Measurements from ENCODE around the gene TSPAN19.
"Not testable (repeated sequence)": the region's sequence is repeated elsewhere in the genome, so short reads cannot be mapped to it uniquely, and the experiment has no call there.

TSPAN19 gene

DNA sequence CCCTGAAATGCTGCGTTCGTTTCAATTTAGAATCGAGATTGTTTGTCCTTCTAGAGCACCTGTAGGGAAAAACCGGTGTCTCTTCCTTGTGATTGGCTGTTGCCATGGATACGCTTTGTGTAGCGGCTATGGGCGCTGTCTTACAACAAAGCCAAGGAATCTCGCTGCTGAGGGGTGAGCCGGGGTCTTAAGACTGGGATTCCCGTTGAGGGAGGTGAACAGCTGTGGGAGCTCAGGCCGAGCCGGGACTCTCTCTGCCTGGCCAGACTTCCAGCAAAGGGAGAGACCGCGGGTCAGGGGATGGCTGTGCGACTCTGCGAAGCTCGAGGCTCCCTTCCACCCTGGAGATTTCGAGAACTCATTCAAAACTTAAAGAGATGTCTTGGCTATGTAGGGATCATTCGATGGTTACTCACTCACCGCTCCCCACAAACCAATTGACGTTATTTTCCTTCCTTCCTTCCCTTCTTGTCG, at the start of gene TSPAN19, which contains the start of gene LRRIQ1:
TSS of gene TSPAN19 (minus strand) at position 44 of the 474 bp plus-strand sequence. CDS start 6,331 bp downstream, outside the sequence.
TSS of gene LRRIQ1 (plus strand) at position 118 of the 474 bp plus-strand sequence. CDS start 1,826 bp downstream, outside the sequence.
- DNase-seq, result no peak

DNA sequence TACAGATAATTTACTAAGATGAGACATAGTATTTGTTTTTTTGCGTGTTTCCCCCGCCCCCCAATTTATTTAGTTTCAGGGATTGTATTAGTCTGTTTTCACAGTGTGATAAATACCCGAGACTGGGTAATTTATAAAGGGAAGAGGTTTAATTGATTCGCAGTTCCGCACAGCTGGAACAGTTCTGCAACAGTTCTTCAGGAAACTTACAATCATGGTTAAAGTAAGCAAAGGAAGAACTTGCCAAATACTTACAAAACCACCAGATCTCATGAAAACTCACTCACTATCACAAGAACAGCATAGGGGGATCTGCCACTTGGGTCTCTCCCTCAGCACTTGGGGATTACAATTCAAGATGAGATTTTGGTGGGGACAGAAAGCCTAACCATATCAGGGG, 49.0 kb upstream of the TSPAN19 start:
- DNase-seq, result no peak

DNA sequence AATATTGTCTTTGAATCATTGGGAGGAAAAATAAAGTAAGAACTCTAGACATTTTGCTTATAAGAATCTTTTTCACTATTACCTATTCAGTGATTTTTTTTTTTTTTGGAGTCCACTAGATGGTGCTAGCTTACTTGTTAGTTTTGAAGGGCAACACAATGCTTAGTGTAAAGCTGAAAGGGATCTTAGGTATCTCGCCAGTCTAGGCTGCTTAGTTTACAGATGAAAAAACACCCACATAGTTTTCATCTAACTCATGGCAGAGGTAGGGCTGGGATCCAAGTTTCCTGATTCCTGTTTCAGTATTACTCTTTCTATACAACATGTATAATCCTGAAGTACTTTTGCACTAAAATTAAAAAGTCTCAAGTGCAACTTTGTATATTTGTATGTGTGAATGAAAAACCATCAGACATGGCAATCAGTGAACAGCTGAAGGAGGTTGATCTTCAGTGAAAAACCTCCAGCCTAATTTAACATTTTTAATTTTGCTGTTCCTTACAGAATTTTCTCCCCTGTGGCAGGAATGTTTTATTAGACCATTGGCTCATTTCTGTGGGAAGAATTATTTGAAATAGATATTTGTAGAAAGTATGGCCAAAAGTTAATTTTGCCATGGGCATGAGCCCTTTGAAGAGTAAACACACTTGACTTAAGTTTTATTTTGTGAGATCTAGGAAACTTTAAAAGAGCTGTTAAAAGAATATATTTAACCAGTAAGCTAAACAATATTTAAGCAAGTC, 40.8 kb upstream of the TSPAN19 start:
- no peak for DNase-seq

DNA sequence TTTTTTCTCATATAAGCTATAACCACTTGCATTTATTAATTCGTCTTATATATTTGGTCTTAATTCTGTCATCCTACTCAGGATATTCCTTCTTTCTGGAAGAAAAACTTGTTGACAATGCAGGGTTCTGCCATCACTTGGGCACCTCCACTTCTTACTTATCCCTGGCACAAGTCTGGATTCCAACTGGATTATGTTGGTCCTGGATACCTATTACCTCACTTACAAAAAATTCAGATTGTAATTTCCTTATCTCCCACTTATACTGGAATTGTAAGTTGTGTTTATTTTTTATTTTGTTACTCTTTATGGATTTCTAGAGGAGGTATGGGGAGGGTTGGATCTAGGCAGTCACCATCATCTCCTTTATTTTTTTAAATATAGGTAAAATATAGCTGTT, 36.7 kb upstream of the TSPAN19 start:
- DNase-seq, result no peak

DNA sequence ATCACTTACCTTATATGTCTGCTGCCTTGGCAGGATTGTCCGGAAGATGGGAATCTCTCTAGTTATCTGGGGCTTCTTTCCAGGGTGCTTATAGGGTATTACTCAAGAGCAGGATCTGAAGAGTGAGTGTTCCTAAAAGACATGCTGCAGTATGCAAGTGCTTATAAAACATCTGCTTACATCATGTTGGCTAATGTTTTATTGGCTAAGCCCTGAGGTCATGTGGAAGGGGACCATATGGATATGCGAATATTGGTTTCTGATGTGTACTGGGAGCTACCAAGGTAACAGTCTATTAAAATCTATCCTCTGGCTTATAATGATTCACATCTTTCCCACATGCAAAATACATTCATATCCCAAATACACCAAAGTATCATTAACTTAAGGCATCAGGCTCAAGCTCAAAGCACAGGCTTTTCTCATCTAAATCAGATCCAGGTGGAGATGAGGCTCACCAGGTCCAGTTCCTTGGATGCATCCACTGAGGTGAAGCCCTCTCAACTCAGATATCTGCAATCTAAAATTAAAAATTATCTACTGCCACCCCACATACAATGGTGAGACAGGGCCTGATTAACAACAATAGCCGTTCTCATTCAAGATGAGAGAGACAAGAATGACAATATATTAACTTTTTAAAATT, 29.9 kb upstream of the TSPAN19 start:
- no peak for DNase-seq

DNA sequence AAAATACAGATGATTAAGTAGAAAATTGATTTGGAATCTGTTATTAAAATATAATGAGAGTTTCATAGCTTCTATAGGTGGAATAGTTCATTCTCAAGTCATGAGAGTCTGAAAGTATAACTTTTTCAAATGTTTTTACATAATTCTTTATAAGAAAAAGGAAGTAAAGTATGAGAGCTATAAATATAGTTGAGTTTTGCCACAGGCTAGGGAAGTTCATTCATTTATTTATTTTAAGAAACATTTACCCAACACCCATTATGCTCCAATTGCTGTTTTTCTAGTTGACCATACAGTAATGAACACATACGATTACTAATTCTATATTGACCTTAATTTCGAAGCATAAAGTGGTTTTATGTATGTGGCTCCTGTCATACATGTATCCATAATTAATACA, 24.8 kb upstream of the TSPAN19 start:
- no peak for DNase-seq

DNA sequence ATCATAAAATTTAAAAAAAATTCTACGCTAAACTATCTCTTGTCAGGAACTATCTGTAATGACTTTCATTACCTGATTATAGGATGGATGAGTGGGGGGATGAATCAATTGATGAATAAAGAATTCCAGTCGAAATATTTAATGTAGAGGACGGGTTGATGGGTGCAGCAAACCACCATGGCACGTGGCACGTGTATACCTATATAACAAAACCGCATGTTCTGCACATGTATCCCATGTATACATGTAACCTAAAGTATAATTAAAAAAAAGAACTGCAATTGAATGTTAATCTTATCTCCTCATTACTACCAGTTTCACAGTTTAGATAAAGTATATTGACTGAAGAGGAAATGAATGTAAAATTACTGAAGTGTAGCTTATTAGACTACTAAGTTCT, 23.5 kb upstream of the TSPAN19 start:
- DNase-seq, result no peak

DNA sequence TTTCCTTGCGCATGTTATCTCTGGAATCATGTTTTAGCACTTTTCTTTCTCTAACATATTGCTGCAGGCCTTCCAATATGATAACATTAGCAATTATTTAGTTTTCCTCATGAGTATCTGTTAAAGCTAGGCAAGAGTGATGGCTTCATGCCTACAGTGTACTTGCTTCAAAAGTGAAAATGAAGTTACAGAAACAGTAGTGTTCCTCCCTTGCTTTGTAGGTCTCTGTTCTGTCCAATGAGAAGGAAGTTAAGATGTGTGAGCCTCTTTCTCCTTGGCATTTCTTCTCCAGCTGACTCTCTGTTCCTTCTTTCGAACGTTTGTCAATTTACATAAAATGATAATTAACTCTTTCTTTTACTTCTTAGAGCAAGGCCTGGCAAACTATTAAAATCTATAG, 22.3 kb upstream of the TSPAN19 start:
- no peak for DNase-seq

DNA sequence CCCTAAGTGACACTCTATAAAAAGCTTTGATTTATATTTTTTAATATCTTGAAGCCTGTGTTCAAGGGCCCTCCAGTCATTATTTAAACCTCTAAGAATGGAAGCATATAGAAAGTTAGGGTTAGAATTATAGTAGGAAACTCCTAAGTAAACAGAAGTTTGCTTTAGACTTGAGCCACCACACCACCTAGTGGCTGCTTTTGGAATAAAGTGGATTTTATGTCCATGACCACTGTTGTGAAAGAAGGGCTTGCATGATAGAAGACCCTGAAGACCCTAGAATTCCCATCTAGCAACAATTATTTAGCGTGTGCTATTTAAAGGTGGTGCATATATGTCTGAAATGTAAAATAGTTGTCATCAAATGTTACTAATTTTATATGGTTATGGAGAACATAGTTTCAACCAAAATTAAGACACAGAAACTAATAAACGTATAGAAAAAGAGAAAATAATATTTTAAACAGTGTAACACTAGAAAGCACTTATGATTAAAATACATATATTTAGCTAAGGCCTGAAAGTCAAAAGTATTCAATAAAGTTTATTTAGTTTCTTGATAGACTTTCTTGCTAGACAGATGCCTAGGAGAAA, 21.4 kb upstream of the TSPAN19 start:
- DNase-seq, result no peak

DNA sequence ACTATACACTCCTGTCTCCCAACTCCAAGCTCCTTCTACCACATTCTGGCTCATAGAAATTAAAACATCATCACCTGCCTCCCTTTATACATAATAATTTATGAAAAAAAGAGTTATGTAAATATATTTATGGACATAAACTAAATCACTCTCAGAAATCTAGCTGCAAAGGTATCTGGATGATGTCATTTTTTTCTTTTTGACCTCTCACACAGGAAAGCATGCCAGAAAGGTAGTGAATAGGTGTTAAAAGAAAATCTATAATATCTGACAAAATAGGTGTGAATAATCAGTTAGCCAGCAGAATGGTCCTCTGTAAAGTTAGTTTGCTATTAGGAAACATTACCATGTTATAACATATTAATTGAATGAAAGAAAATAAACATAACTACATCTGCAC, 7.8 kb upstream of the TSPAN19 start:
- DNase-seq, result no peak

DNA sequence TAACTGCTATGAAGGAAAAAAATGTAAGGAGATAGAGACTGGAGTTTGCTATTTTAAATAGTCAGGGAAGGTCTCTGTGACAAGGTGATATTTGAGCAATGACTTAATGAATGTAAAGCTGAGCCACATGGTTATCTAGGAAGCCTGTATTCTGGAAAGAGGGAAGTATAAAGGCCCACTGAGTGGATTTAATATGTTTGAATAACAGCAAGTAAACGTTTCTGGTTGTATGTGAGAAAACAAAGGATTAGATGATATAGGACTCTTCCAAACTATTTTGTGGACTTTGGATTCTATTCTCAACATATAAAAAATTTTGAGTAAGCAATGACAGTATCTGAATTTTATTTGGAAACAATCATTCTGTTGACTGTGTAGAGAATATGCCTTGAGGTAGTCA, 5.3 kb upstream of the TSPAN19 start:
- DNase-seq, result no peak

DNA sequence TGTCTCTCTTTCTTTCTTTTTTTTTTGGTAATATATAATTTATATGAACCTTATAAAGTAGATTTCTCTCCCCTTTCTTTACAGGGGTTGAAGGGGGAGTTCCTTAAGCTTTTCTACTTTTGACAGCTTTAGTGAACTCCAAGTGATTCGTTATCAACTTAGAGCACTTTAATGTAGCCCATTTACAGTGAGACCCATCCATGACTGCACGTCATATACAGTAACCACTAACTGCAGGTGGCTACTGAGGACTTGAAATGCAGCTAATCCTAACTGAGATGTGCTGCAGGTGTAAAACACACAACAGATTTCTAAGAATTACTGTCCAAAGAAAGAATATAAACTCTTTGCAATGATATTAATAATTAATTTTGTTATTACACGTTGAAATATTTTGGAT, 656 bp upstream of the TSPAN19 start:
- no peak for DNase-seq

DNA sequence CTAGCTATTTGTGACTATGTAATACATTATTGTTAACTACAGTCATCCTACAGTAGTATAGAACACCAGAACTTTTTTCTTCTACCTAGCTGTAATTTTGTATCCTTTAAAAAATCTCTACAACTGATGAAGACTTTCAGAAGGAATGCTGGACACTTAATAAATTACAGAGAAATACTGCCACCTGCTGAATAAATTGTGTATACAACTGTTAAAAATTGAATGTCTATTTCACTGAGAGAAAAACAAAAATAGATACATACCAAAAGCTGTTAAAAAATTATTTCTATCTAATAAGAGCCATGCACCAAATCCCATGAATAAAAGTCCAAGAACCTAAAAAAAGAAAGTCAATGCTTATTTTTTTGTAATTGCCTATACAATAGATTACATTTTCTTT, 6.6 kb downstream of the TSPAN19 start:
- DNase-seq, result no peak

DNA sequence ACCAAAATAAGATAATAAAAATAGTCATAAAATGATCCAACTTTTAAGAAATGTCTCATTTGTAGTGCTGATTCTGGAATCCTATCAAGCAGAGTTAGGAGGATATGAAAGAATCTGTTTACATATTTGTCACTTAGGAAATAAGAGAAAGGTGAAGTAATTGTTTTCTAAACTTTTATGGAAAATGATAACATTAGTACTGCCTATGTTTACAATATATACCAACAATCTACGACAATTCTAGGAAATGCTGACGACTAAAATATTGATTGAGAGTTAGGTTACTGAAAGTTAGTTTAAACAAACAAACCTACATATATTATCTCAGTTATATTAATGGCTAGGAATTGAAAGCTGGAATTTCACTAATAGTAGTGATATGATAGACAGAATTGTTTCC, 18.0 kb downstream of the TSPAN19 start:
- DNase-seq, result no peak

DNA sequence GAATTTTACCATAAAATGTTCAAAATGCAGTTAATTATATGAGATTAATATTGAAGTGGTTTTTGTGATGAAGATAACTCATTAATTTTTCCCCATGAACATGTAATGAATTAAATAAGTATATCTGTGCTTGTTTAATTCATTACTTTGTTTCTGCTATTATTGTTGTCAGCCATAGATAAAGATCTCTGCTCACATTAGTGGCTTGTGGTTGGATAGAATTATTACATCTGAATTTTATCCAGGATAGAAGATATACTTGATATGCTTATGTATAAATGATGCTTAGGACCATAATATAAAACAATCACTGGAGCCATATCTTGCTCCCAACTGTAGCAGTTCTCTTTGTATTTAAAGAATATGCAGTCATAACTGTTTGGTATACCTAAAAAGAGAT, 18.5 kb downstream of the TSPAN19 start:
- DNase-seq, result no peak

DNA sequence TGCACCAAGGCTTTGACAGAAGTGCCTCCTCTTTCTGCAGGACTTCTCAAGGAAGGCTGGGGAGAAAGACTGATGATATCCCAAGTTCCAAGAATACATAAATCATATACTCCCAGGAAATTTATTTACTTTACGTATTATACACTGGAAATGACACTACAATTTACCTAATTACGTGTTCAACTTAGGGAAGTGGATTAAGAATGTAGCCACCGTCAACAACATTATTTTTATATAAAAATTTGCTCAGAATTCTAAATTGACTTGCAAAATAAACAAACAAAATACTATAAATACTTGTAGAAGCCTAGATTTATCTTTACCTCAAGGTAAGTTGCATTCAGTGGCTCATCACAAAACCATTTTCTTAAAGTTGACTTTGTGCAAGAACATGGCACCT, 18.9 kb downstream of the TSPAN19 start:
- no peak for DNase-seq

DNA sequence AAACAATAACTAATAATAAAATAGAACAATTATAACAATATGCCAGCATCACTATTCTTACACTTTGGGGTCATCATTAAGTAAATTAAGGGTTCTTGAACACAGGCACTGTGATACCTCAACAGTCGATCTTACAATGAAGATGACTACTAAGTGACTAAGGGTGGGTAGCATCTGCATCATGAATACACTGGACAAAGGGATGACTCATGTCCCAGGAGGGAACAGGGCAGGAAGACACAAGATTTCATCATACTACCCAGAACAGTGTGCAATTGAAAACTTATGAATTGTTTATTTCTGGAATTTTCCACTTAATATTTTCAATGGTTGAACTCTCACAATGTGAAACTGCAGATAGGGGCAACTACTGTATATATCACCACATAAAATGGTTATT, 19.7 kb downstream of the TSPAN19 start:
- DNase-seq, result no peak

DNA sequence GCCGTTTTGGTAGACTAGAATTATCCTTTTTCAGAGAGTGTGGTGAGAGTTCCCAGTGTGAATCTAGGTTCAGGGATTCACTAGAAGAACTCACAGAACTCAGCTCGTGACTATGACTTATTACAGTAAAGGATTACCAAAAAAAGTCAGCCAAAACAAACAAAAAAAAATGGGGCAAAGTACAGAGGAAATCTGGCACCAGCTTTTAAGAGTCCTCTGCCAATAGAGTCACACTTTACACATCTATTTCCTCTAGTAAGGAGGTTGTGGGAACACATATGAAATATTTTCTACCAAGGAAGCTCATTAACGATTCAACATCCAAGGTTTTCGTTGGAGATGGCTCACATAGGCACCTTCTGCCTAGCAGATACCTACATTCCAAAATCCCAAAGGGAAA, 28.2 kb downstream of the TSPAN19 start:
- DNase-seq, result no peak

DNA sequence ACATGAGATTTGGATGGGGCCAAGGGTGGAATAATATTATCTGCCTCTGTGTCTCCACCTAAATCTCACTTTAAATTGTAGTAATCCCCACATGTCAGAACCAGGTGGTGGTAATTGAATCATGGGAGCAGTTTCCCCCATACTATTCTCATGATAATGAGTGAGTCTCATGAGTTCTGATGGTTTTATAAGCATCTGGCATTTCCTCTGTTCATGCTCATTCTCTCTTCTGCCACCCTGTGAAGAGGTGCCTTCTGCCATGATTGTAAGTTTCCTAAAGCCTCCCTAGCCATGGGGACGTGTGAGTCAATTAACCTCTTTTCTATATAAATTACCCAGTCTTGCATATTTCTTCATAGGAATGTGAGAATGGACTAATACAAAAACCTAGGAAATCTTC, 29.9 kb downstream of the TSPAN19 start:
- DNase-seq, result no peak

DNA sequence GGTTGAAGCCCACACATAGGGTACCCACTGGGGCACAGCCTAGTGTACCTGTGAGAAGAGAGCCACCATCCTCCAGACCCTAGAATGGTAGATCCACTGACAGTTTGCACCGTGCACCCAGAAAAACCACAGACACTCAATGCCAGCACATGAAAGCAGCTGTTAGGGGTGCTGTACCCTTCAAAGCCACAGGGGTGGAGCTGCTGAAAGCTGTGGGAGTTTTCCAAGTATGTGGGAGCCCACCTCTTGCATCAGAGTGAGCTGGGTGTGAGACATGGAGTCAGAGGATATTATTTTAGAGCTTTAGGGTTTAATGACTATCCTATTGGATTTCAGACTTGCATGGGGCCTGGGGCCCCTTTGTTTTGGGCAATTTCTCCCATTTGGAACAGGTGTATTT, 30.5 kb downstream of the TSPAN19 start:
- no peak for DNase-seq

DNA sequence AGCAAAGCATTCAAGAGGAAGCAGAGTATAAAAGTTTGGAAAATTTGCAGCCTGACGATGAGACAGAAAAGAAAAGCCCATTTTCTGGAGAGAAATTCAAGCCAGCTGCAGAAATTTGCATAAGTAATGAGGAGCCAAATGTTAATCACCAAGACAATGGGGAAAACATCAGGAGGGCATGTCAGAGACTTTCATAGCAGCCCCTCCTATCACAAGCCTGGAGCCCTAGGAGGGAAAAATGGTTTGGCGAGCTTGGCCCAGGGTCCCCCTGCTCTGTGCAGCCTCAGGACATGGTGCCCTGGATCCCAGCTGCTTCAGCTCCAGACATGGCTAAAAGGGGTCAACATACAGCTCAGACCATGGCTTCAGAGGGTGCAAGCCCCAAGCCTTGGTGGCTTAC, 31.0 kb downstream of the TSPAN19 start:
- DNase-seq, result not testable (repeated sequence)

DNA sequence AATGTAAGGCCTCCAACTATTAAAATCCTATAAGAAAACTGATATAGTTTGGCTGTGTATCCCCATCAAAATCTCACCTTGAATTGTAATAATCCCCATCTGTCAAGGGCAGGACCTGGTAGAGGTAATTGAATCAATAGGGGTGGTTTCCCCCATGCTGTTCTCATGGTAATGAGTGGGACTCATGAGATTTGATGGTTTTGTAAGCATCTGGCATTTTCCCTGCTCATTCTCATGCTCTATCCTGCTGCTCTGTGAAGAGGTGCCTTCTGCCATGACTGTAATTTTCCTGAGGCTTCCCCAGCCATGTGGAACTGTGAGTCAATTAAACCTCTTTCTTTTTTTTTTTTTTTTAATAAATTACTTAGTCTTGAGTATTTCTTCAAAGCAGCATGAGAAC, 31.9 kb downstream of the TSPAN19 start:
- no peak for DNase-seq

DNA sequence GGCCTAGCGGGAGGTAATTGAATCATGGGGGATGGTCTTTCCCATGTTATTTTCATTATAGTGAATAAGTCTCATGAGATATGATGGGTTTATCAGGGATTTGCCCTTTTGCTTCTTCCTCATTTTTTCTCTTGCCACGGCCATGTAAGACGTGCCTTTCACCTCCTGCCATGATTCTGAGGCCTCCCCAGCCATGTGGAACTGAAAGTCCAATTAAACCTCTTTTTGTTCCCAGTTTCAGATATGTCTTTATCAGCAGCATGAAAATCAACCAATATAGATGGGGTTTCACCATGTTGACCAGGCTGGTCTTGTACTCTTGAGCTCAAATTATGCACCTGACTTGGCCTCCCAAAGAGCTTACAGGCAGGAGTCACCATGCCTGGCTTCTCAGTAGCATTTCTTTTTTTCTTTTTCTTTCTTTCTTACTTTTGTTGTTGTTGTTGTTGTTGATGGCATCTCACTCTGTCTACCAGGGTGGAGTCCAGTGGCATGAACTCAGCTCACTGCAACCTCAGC, 33.2 kb downstream of the TSPAN19 start:
- no peak for DNase-seq

DNA sequence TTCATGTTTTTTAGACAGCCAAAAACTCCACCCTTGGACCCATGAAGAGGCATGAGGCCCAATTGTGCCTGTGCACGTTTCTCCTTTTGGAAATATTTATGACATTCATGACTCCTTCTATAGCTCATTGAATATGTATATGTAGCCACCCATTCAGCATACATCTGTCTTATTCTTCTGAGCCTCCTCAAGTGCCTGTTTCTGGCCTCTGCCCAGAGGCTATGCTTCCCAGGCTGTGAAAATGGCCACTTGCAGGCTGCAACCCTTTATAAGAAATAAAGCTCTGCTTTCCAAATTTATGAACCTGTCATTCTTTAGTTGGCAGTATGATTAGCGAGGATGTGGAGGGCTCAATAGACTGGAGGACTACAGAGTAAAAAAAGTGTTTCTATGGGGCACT, 35.3 kb downstream of the TSPAN19 start:
- no peak for DNase-seq

Measured in activated effector memory CD4-positive, alpha-beta T cell treated with anti-CD3 and anti-CD28 coated beads, Interleukin-2, amount 50 U/mL, for 16 hours (primary cell).